Measurements from ENCODE around the gene PCGF3. TPM values are rescaled to one million over a fixed set of nuclear protein-coding genes. Genes with fewer than 3 reads are reported as not detected.

PCGF3 gene
- total and polyA plus RNA-seq, 9 of the 15 experiments (the other 6 are each of a cell fraction or from before 2014, with no cell fraction given) = 2.6 to 46.1 (median 20.3) TPM

- TF ChIP-seq RERE (CRISPR knock-in tag; IDR thresholded peaks at IDR 0.05; ENCODE audit: borderline replicate concordance) = 0 out of 2 replicates have a peak, but pooled peaks have one; percentile 17
- TF ChIP-seq, protein P1, sequence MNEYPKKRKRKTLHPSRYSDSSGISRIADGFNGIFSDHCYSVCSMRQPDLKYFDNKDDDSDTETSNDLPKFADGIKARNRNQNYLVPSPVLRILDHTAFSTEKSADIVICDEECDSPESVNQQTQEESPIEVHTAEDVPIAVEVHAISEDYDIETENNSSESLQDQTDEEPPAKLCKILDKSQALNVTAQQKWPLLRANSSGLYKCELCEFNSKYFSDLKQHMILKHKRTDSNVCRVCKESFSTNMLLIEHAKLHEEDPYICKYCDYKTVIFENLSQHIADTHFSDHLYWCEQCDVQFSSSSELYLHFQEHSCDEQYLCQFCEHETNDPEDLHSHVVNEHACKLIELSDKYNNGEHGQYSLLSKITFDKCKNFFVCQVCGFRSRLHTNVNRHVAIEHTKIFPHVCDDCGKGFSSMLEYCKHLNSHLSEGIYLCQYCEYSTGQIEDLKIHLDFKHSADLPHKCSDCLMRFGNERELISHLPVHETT (CRISPR knock-in tag; conservative IDR thresholded peaks at IDR 0.05 in 1 of 2, IDR thresholded peaks at IDR 0.05 in 1 of 2) = peak in 1 of 2 experiments; percentile 19; a peak in 1 of 4 replicates
These were observed 17.4 kb upstream of the PCGF3 start (continued) for GRCh38 chr4:687971-688853.

All from K562 (cell line).